Smooth muscle cell (in vitro differentiated cells): Measurements from ENCODE around the gene SSBP4. TPM values are rescaled to one million over a fixed set of nuclear protein-coding genes. Genes with fewer than 3 reads are reported as not detected.

Experiments
- DNase-seq: peaks from one replicate; lab custom pipeline; 2025; ENCODE audit not compliant: unreplicated experiment; lab: John Stamatoyannopoulos, UW
- H2AFZ ChIP-seq: fragments of 200-600 bp; sonication (generic); 2 replicates; pipeline ENCODE4 v1.6.0; 2016; ENCODE audit warnings: antibody characterized with exemption, low read depth, mild to moderate bottlenecking
- H3F3A ChIP-seq: fragments of 200-600 bp; sonication (generic); 2 replicates; pipeline ENCODE4 v1.6.0; 2017; ENCODE audit warnings: antibody characterized with exemption, low read depth
- H3K27ac ChIP-seq: fragments of 200-600 bp; sonication (generic); 2 replicates; pipeline ENCODE4 v1.5.1; 2016; ENCODE audit warnings: low read depth, mild to moderate bottlenecking
- H3K27me3 ChIP-seq: fragments of 200-600 bp; sonication (generic); 2 replicates; pipeline ENCODE4 v1.6.1; 2016; ENCODE audit warnings: low read depth, mild to moderate bottlenecking
- H3K36me3 ChIP-seq: fragments of 200-600 bp; sonication (generic); 2 replicates; pipeline ENCODE4 v1.5.1; 2016; ENCODE audit warnings: low read depth
- H3K4me1 ChIP-seq: fragments of 200-600 bp; sonication (generic); 2 replicates; pipeline ENCODE4 v1.5.1; 2016; ENCODE audit warnings: low read depth
- H3K4me2 ChIP-seq: fragments of 200-600 bp; sonication (generic); 2 replicates; pipeline ENCODE4 v1.6.0; 2016; ENCODE audit warnings: mild to moderate bottlenecking
- H3K4me3 ChIP-seq: fragments of 200-600 bp; sonication (generic); 2 replicates; pipeline ENCODE4 v1.5.1; 2016; ENCODE audit warnings: mild to moderate bottlenecking
- H3K79me2 ChIP-seq: fragments of 200-600 bp; sonication (generic); 2 replicates; pipeline ENCODE4 v1.6.0; 2016; ENCODE audit warnings: low read depth, mild to moderate bottlenecking
- H3K9ac ChIP-seq: fragments of 200-600 bp; sonication (generic); 2 replicates; pipeline ENCODE4 v1.6.0; 2016; ENCODE audit warnings: low read depth
- H3K9me3 ChIP-seq: fragments of 200-600 bp; sonication (generic); replicated peaks from 2 replicates; pipeline ENCODE4 v1.5.1; 2016; ENCODE audit warnings: low read depth
- H4K20me1 ChIP-seq: fragments of 200-600 bp; sonication (generic); 2 replicates; pipeline ENCODE4 v1.6.0; 2016; ENCODE audit warnings: low read depth
- CTCF ChIP-seq: fragments of 200-600 bp; sonication (generic); IDR thresholded peaks from 2 replicates; pipeline ENCODE4 v1.5.1; 2017; ENCODE audit warnings: borderline replicate concordance, mild to moderate bottlenecking, antibody characterized with exemption; ENCODE audit not compliant: insufficient read depth, poor library complexity, severe bottlenecking
- WGBS: methylation state at CpG from one replicate; pipeline ENCODE4 v1.1.7; 2016; ENCODE audit warnings: low lambda C conversion rate; 5-methylcytosine and 5-hydroxymethylcytosine counted together
- polyA plus RNA-seq: library from polyadenylated mRNA; unstranded; fragments of >200 nt; fragmentation: Nextera tagmentation; extraction: Ambion mirVana; gene quantifications from 2 replicates; pipeline ENCODE4 v1.2.1, GENCODE V29; 2016
- total RNA-seq: library from RNA; depleted of rRNA; stranded (reverse); fragments of >200 nt; gene quantifications from 2 replicates; pipeline ENCODE4 v1.2.3, GENCODE V29; 2014

SSBP4 gene
- total and polyA plus RNA-seq, 2 experiments from 2014 or later: 44.1 to 124 TPM

DNA sequence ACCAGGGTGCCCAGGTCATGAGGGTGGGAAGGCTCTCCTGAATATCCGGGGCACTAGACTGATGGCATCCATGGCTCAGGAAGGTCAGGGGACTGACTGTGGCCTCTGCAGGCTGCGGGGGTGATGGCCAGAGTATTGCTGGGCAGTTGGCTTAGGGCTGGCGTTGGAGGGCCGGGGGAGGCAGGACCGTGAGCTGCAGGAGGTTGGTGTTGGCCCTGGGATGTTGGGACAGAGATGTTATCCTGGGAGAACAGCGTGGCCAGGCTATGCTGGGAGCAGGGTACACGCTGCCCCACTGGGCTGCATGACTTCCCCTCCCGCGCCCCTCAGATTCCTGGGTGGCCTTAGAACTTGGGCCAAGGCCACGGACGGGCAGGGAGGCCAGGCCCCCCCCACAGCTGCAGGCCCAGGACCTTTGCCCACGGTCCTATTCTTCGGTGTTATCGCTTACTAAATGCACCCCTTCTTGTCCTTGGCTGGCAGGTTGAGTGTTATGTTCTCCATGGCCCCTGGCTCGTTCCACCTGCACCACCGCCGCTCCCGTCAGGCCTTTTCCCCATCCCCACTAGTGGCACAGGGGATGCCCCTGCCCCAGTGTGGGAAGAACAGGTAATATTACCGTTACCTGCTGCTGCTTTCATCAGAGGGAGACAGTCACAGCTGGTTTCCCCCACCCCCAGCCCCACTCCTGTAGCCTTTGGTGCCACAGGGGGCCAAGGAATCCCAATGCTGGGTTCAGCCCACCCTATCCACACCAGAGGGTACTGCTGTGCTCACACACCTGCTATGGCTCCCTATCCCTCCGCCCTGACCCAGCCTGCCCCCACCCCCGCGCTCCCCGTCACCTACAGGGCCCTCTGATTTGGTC lies 22.0 kb downstream of the SSBP4 start:
- H2AFZ ChIP-seq: no peak overlapping the region
- peaks cover 25% of the 10 kb centered on the region for H3K4me1 ChIP-seq
- H3K9ac ChIP-seq: no peak overlapping the region
- H3K36me3 ChIP-seq: no peaks in the 10 kb centered on the region
- H3K9me3 ChIP-seq: no peaks in the 10 kb centered on the region
- no peak overlapping the region for H3K4me2 ChIP-seq
- no peaks in the 10 kb centered on the region for H3K27me3 ChIP-seq
- no peak for TF ChIP-seq CTCF
- H4K20me1 ChIP-seq: peaks cover 14% of the 10 kb centered on the region
- DNase-seq: no peak
- H3K4me3 ChIP-seq: no peak overlapping the region
- 94% methylated on average over 18 of the region's 23 CpGs for WGBS
- no peak overlapping the region for H3K27ac ChIP-seq
- H3K79me2 ChIP-seq: peaks cover 2% of the 10 kb centered on the region
- peaks cover 17% of the 10 kb centered on the region for H3F3A ChIP-seq

DNA sequence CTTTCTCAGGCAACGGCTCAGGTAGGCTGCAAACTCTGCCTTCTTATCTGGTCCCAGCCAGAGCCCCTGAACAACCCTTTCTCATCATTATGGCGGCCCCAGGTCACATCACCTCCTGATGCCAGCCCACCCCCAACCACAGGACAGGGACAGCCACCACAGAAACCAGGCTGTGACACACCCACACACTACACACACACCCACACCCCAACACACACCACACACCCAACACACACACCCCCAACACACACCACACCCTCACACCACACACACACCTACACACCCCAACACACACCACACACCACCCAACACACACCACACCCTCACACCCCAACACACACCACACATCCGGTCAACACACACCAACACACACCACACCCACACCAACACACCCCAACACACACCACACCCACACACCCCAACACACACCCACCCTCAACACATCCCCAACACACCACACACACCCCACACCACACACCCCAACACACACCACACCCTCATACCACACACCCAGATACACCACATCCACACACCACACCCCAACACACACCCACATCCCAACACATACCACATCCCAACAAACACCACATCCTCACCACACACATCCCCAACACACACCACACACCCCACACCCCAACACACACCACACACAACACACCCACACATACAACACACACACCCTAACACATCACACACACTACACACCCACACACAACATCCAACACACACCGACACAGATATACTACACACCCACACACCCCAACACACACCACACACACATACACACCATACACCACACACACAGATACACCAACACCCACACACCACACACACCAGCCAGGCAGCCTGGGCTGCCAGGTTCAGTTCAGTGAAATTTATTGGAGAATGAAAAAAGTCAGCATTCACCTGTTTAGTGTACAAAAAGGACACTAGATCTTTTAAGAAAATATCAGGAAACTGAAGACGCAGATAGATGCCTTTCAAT lies 22.9 kb downstream of the SSBP4 start:
- Histone ChIP-seq H3K36me3 (no peaks in the 10 kb centered on the region), H3F3A (peaks cover 17% of the 10 kb centered on the region), H3K4me1 (peaks cover 21% of the 10 kb centered on the region), H3K79me2 (peaks cover 2% of the 10 kb centered on the region), H3K27ac (no peak overlapping the region), H3K4me3 (no peak overlapping the region), H3K9ac (no peak overlapping the region), H3K27me3 (no peaks in the 10 kb centered on the region), H4K20me1 (peaks cover 16% of the 10 kb centered on the region), H2AFZ (no peak overlapping the region), H3K4me2 (no peak overlapping the region), H3K9me3 (no peaks in the 10 kb centered on the region)
- 88% methylated on average over 4 of the region's 5 CpGs for WGBS
- no peak for DNase-seq
- no peak for TF ChIP-seq CTCF

- Histone ChIP-seq H3K4me3 (no peak overlapping the region), H4K20me1 (peaks cover 20% of the 10 kb centered on the region), H3K27me3 (no peaks in the 10 kb centered on the region), H3K4me1 (peaks cover 21% of the 10 kb centered on the region), H3K36me3 (no peaks in the 10 kb centered on the region), H2AFZ (no peak overlapping the region), H3K79me2 (peaks cover 2% of the 10 kb centered on the region), H3K27ac (no peak overlapping the region), H3F3A (peaks cover 17% of the 10 kb centered on the region), H3K9ac (no peak overlapping the region), H3K9me3 (no peaks in the 10 kb centered on the region), H3K4me2 (no peak overlapping the region)
- 96% methylated on average over 12 of the region's 12 CpGs for WGBS
- no peak for TF ChIP-seq CTCF
- no peak for DNase-seq
These were observed 23.7 kb downstream of the SSBP4 start for GRCh38 chr19:18442941-18443340.
